A549 (cell line): Measurements from ENCODE around the gene GRID1. TPM values are rescaled to one million over a fixed set of nuclear protein-coding genes. Genes with fewer than 3 reads are reported as not detected.

Source experiments
- ATAC-seq, 2 experiments: fragments of 200-7000 bp in 1 of 2; fragments of >200 bp in 1 of 2; cut with Nextera tagmentation in 1 of 2; cut with Tn5 transposase in 1 of 2; 3 replicates each; pipeline versions ENCODE4 v1.8.0 to v1.9.1; 2018 to 2020; ENCODE audit warnings: mild to moderate bottlenecking in 1 of 2, moderate library complexity in 1 of 2
- CTCF ChIA-PET: fragments of 300-600 bp; sonication (Branson Sonifier 250); formaldehyde crosslinking; extraction: SDS; loops from one replicate; lab custom pipeline; 2021; ENCODE audit warnings: antibody characterized with exemption, inconsistent platforms; lab: Yijun Ruan, JAX
- POLR2A ChIA-PET: fragments of 350-600 bp; formaldehyde crosslinking; extraction: SDS; loops from one replicate; lab custom pipeline; 2021; ENCODE audit warnings: antibody characterized with exemption, inconsistent platforms; lab: Yijun Ruan, JAX
- DNase-seq, 2 experiments: peaks; one replicate each; pipeline versions ENCODE4 v3.0.0 to v3.0.0-alpha.2; 2011 to 2016; ENCODE audit warnings: low read depth in 1 of 2, low spot score in 1 of 2
- FAIRE-seq: peaks from 2 replicates; lab custom pipeline; 2011; peaks lifted over from hg19 to GRCh38; lab: Jason Lieb, UNC
- H3K27ac ChIP-seq, 2 experiments: fragments of >200 bp; sonication (Bioruptor Twin); formaldehyde crosslinking; 3 replicates each; pipeline ENCODE4 v1.5.1; 2016 to 2017
- H3K4me1 ChIP-seq: fragments of >200 bp; sonication (Bioruptor Twin); formaldehyde crosslinking; 3 replicates; pipeline ENCODE4 v1.6.1; 2016
- H3K4me2 ChIP-seq: fragments of >200 bp; sonication (Bioruptor Twin); formaldehyde crosslinking; 3 replicates; pipeline ENCODE4 v1.6.1; 2016
- H3K4me3 ChIP-seq: fragments of >200 bp; sonication (Bioruptor Twin); formaldehyde crosslinking; 3 replicates; pipeline ENCODE4 v1.5.1; 2016
- H3K9me3 ChIP-seq: fragments of >200 bp; sonication (Bioruptor Twin); formaldehyde crosslinking; 3 replicates; pipeline ENCODE4 v1.6.1; 2016
- BCL3 ChIP-seq: fragments of >200 bp; sonication (Bioruptor Twin); formaldehyde crosslinking; IDR thresholded peaks from 3 replicates; pipeline ENCODE4 v1.6.1; 2016
- CBX2 ChIP-seq: fragments of 200-600 bp; sonication (generic); IDR thresholded peaks from 2 replicates; pipeline ENCODE4 v1.6.1; 2016; ENCODE audit warnings: low read depth, mild to moderate bottlenecking, borderline replicate concordance
- CTCF ChIP-seq: fragments of >200 bp; sonication (Bioruptor Twin); formaldehyde crosslinking; IDR thresholded peaks from 3 replicates; pipeline ENCODE4 v1.5.1; 2016
- E2F6 ChIP-seq: IDR thresholded peaks from 2 replicates; pipeline ENCODE4 v1.6.1; 2012; ENCODE audit warnings: low read depth, borderline replicate concordance
- EP300 ChIP-seq, 2 experiments: fragments of >200 bp; sonication (Bioruptor Twin); formaldehyde crosslinking; IDR thresholded peaks; 2 replicates in 1 of 2; 3 replicates in 1 of 2; pipeline ENCODE4 v1.6.1; 2016 to 2017
- ESRRA ChIP-seq: fragments of 150-350 bp; IDR thresholded peaks from 2 replicates; pipeline ENCODE4 v1.6.1; 2014; ENCODE audit warnings: mild to moderate bottlenecking, low read length, borderline replicate concordance
- FOSB ChIP-seq: fragments of 250-450 bp; sonication (Bioruptor Pico); IDR thresholded peaks from 2 replicates; pipeline ENCODE4 v1.5.0; 2020; ENCODE audit warnings: mild to moderate bottlenecking, moderate library complexity
- FOSL2 ChIP-seq, 2 experiments: fragments of 450-650 bp in 1 of 2; fragments of >200 bp in 1 of 2; sonication (Bioruptor Twin) in 1 of 2; formaldehyde crosslinking; IDR thresholded peaks; 2 replicates each; pipeline versions ENCODE4 v1.5.0 to v1.6.1; 2016 to 2020; ENCODE audit warnings: mild to moderate bottlenecking in 1 of 2, moderate library complexity in 1 of 2
- HEYL ChIP-seq: fragments of 250-450 bp; sonication (Bioruptor Pico); IDR thresholded peaks from 2 replicates; pipeline ENCODE4 v1.8.0; 2021; ENCODE audit warnings: mild to moderate bottlenecking, moderate library complexity
- HMGXB4 ChIP-seq: fragments of 250-450 bp; sonication (Bioruptor Pico); IDR thresholded peaks from 2 replicates; pipeline ENCODE4 v1.5.0; 2021; ENCODE audit warnings: mild to moderate bottlenecking, moderate library complexity, borderline replicate concordance
- HOXA7 ChIP-seq: fragments of 250-450 bp; sonication (Bioruptor Pico); IDR thresholded peaks from 2 replicates; pipeline ENCODE4 v1.5.0; 2020; ENCODE audit warnings: mild to moderate bottlenecking, moderate library complexity
- HOXB13 ChIP-seq: fragments of 250-450 bp; sonication (Bioruptor Pico); IDR thresholded peaks from 2 replicates; pipeline ENCODE4 v1.5.0; 2020; ENCODE audit warnings: low read depth, mild to moderate bottlenecking, moderate library complexity
- HOXB5 ChIP-seq: fragments of 250-450 bp; sonication (Bioruptor Pico); IDR thresholded peaks from 2 replicates; pipeline ENCODE4 v1.5.0; 2020; ENCODE audit warnings: mild to moderate bottlenecking, moderate library complexity
- KDM1A ChIP-seq: fragments of 200-600 bp; sonication (generic); IDR thresholded peaks from 2 replicates; pipeline ENCODE4 v1.6.1; 2016; ENCODE audit warnings: low read depth, mild to moderate bottlenecking
- MAFK ChIP-seq: fragments of 450-650 bp; IDR thresholded peaks from 2 replicates; pipeline ENCODE4 v1.6.1; 2014; ENCODE audit not compliant: partially characterized antibody
- MAZ ChIP-seq: fragments of 150-350 bp; IDR thresholded peaks from 2 replicates; pipeline ENCODE4 v1.6.1; 2014; ENCODE audit warnings: antibody characterized with exemption, low read depth, low read length, borderline replicate concordance
- PBX3 ChIP-seq: IDR thresholded peaks from 2 replicates; pipeline ENCODE4 v1.6.1; 2012
- PHF8 ChIP-seq: fragments of 200-600 bp; sonication (generic); IDR thresholded peaks from 2 replicates; pipeline ENCODE4 v1.6.1; 2016; ENCODE audit warnings: low read depth, mild to moderate bottlenecking, antibody characterized with exemption, moderate library complexity, borderline replicate concordance
- POLR2AphosphoS2 ChIP-seq: conservative IDR thresholded peaks from 2 replicates; pipeline ENCODE4 v1.6.1; 2012; ENCODE audit warnings: low read length, improper control_type of control experiment, inconsistent platforms
- RCOR1 ChIP-seq: fragments of 150-350 bp; IDR thresholded peaks from 2 replicates; pipeline ENCODE4 v1.6.1; 2014; ENCODE audit warnings: antibody characterized with exemption, low read length, low read depth
- REST ChIP-seq: fragments of 200-600 bp; sonication (generic); IDR thresholded peaks from 2 replicates; pipeline ENCODE4 v1.6.1; 2016; ENCODE audit warnings: antibody characterized with exemption, mild to moderate bottlenecking, moderate library complexity
- SREBF2 ChIP-seq: fragments of 450-650 bp; IDR thresholded peaks from 2 replicates; pipeline ENCODE4 v1.6.1; 2014; ENCODE audit warnings: mild to moderate bottlenecking, moderate library complexity
- TFCP2L1 ChIP-seq: fragments of 250-450 bp; sonication (Bioruptor Pico); IDR thresholded peaks from 2 replicates; pipeline ENCODE4 v1.5.0; 2021; ENCODE audit warnings: mild to moderate bottlenecking
- ZNF302 ChIP-seq: fragments of 250-450 bp; sonication (Bioruptor Pico); IDR thresholded peaks from 2 replicates; pipeline ENCODE4 v1.9.0; 2021; ENCODE audit warnings: inconsistent platforms, mild to moderate bottlenecking, moderate library complexity
- WGBS: methylation state at CpG from one replicate; pipeline ENCODE4 v1.1.6; 2017; ENCODE audit errors: missing lambda C conversion rate; 5-methylcytosine and 5-hydroxymethylcytosine counted together
- polyA plus RNA-seq, 4 experiments: library from polyadenylated mRNA; depleted of rRNA in 3 of 4; stranded (reverse); fragments of >200 nt; fragmentation: RNase III in 1 of 4; extraction: RNeasy Plus Mini Kit Qiagen cat#74134 plus additional on column Dnase treatment in 1 of 4; gene quantifications; 2 replicates in 3 of 4; 3 replicates in 1 of 4; pipeline ENCODE4 v1.2.3, GENCODE V29; 2011 to 2017

The GRID1 gene
- polyA plus RNA-seq, 2 of the 4 experiments (the other 2 are of a cell fraction): 0.14 to 0.30 TPM

GRCh38 chr10:86359954-86360353 is 6.6 kb downstream of the GRID1 start:
- H3K27ac ChIP-seq: no peak overlapping the region
- H3K9me3 ChIP-seq: no peaks in the 10 kb centered on the region
- POLR2A ChIA-PET: no interaction called here
- no peak overlapping the region for H3K4me2 ChIP-seq
- H3K4me3 ChIP-seq: no peak overlapping the region
- TF ChIP-seq MAFK: peak; percentile 74
- no peak for TF ChIP-seq TFCP2L1
- TF ChIP-seq RCOR1: no peak
- TF ChIP-seq ESRRA: no peak
- no peak for TF ChIP-seq PHF8
- no peak for TF ChIP-seq POLR2AphosphoS2
- DNase-seq (no peak), FAIRE-seq (no peak), ATAC-seq (no peak)
- H3K4me1 ChIP-seq: peaks cover 9% of the 10 kb centered on the region
- CTCF ChIA-PET: interaction anchor here (0.7 to 6.7 kb wide), 5 partner anchors 9 to 1539 kb away, joined by 3 to 53 read pairs (median 5); no protein-coding TSS in a partner anchor
- WGBS: 11% methylated on average over 1 of the region's 1 CpG

GRCh38 chr10:86359111-86359510 is 7.5 kb downstream of the GRID1 start:
- H3K9me3 ChIP-seq: no peaks in the 10 kb centered on the region
- 80% methylated on average over 7 of the region's 7 CpGs for WGBS
- ATAC-seq (no peak), DNase-seq (no peak), FAIRE-seq (no peak)
- CTCF ChIA-PET: interaction anchor here (0.8 to 6.7 kb wide), 5 partner anchors 9 to 1821 kb away, joined by 3 to 53 read pairs (median 5); no protein-coding TSS in a partner anchor
- H3K4me1 ChIP-seq: peaks cover 9% of the 10 kb centered on the region
- H3K4me3 ChIP-seq: no peak overlapping the region
- POLR2A ChIA-PET: no interaction called here
- no peak overlapping the region for H3K27ac ChIP-seq
- TF ChIP-seq HEYL (CRISPR knock-in tag) (no peak), CTCF (no peak), KDM1A (no peak), SREBF2 (no peak), HOXB13 (CRISPR knock-in tag) (no peak), CBX2 (no peak), BCL3 (no peak), FOSL2 (IDR thresholded peaks at IDR 0.05) (no peak), FOSL2 (CRISPR knock-in tag; IDR thresholded peaks at IDR 0.05) (no peak), MAFK (no peak), PHF8 (no peak), PBX3 (no peak), HOXB5 (no peak), ZNF302 (CRISPR knock-in tag) (no peak), MAZ (no peak), HOXA7 (CRISPR knock-in tag) (no peak), FOSB (CRISPR knock-in tag) (no peak), EP300 (IDR thresholded peaks at IDR 0.05) (no peak), HMGXB4 (CRISPR knock-in tag) (no peak), E2F6 (no peak), REST (no peak)
- no peak overlapping the region for H3K4me2 ChIP-seq
